Ovary (tissue), 3 donors: ENCODE data around the gene SSTR5.

Experiments used
- CTCF ChIP-seq, 3 donors: fragments of 450-650 bp in 2 of 3; fragments of 200-600 bp in 1 of 3; IDR thresholded peaks; one replicate each; pipeline versions ENCODE4 v1.5.1 to v1.8.0; 2016 to 2022; ENCODE audit warnings: antibody characterized with exemption in 3 of 3, mild to moderate bottlenecking in 1 of 3
- EP300 ChIP-seq: sonication (generic); formaldehyde crosslinking; IDR thresholded peaks from one replicate; pipeline ENCODE4 v1.6.1; 2017; ENCODE audit warnings: antibody characterized with exemption
- POLR2A ChIP-seq: fragments of 450-650 bp; IDR thresholded peaks from one replicate; pipeline ENCODE4 v1.6.1; 2017; ENCODE audit warnings: antibody characterized with exemption, mild to moderate bottlenecking, moderate library complexity
- donor health status: DM: no; HTN: no; CAD: no.

DNA sequence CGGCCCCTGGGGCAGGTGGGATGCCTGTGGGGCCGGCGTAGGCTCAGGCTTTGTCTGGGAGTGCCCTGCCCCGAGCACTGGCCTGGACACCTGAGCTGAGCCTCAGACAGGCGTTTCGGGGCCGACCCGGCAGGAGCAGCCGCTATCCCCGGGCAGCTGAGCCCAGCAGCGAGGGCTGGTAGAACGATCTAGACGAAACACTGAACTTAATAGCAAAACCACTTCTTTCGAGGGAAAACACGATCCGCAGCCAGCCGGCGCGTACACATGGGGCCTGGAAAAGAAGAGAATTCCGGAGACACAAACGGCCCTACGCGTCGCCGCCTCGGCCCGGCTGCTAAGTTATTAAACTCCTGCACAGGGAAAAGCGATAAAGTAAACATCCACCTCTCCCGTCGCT, 22.0 kb upstream of the SSTR5 start:
- TF ChIP-seq CTCF (IDR thresholded peaks at IDR 0.05) (no peak), POLR2A (no peak), EP300 (no peak)
